Calu3 (cell line): ENCODE data around the gene MINDY4. TPM values are rescaled to one million over a fixed set of nuclear protein-coding genes. Genes with fewer than 3 reads are reported as not detected.

Source experiments
- BruUV-seq: library from RNA; stranded (reverse); fragments of 400-500 nt; replicated peaks from 2 replicates; lab custom pipeline; 2021; lab: Mats Ljungman, UMichigan
- CTCF ChIA-PET: fragments of 300-600 bp; sonication (Branson Sonifier 250); formaldehyde crosslinking; loops from one replicate; lab custom pipeline; 2022; ENCODE audit warnings: antibody characterized with exemption; lab: Charles Lee
- DNase-seq: peaks from one replicate; pipeline ENCODE4 v3.0.0; 2022
- H3K27ac Mint-ChIP-seq: one replicate; pipeline ENCODE4 v1.8.0; 2022; ENCODE audit warnings: mixed read lengths; ENCODE audit not compliant: unreplicated experiment
- H3K27me3 Mint-ChIP-seq: one replicate; pipeline ENCODE4 v1.8.0; 2022; ENCODE audit warnings: mixed read lengths; ENCODE audit not compliant: unreplicated experiment
- H3K36me3 Mint-ChIP-seq: one replicate; pipeline ENCODE4 v1.8.0; 2022; ENCODE audit warnings: mild to moderate bottlenecking, moderate library complexity, mixed read lengths; ENCODE audit not compliant: insufficient read depth, unreplicated experiment
- H3K4me1 Mint-ChIP-seq: one replicate; pipeline ENCODE4 v1.8.0; 2022; ENCODE audit warnings: mild to moderate bottlenecking, low read depth, mixed read lengths; ENCODE audit not compliant: unreplicated experiment
- H3K4me3 Mint-ChIP-seq: one replicate; pipeline ENCODE4 v1.8.0; 2022; ENCODE audit warnings: mild to moderate bottlenecking, low read depth, moderate library complexity, mixed read lengths; ENCODE audit not compliant: unreplicated experiment
- H3K9me3 Mint-ChIP-seq: one replicate; pipeline ENCODE4 v1.8.0; 2022; ENCODE audit warnings: low read depth, mixed read lengths; ENCODE audit not compliant: unreplicated experiment
- CTCF ChIP-seq: fragments of 200-600 bp; IDR thresholded peaks from one replicate; pipeline ENCODE4 v1.8.0; 2022; ENCODE audit warnings: antibody characterized with exemption; ENCODE audit not compliant: unreplicated experiment
- intact Hi-C: fragments of 100-400 bp; cut with micrococcal nuclease; formaldehyde crosslinking; loops from one replicate; pipeline ENCODE4 v1.10.0; 2022; ENCODE audit not compliant: unreplicated experiment
- total RNA-seq: library from RNA; stranded (reverse); gene quantifications from 2 replicates; pipeline ENCODE4 v1.2.3, GENCODE V29; 2022

Gene MINDY4
- total RNA-seq, 1 experiment from 2014 or later: 12.4 TPM

- no peak overlapping the region for H3K4me3 Mint-ChIP-seq
- H3K27ac Mint-ChIP-seq: no peak overlapping the region
- intact Hi-C loops: no loop called here
- no peaks in the 10 kb centered on the region for H3K27me3 Mint-ChIP-seq
- TF ChIP-seq CTCF: no peak
- H3K9me3 Mint-ChIP-seq: no peaks in the 10 kb centered on the region
- BruUV-seq: no TSS peak
- H3K4me1 Mint-ChIP-seq: peaks cover 16% of the 10 kb centered on the region
- CTCF ChIA-PET: no interaction called here
- H3K36me3 Mint-ChIP-seq: no peaks in the 10 kb centered on the region
- no peak for DNase-seq
These were observed 155.1 kb downstream of the MINDY4 start for GRCh38 chr7:30926313-30926712.

- no peaks in the 10 kb centered on the region for H3K27me3 Mint-ChIP-seq
- no peak overlapping the region for H3K4me3 Mint-ChIP-seq
- DNase-seq: no peak
- H3K27ac Mint-ChIP-seq: no peak overlapping the region
- no peaks in the 10 kb centered on the region for H3K9me3 Mint-ChIP-seq
- no TSS peak for BruUV-seq
- CTCF ChIA-PET: no interaction called here
- TF ChIP-seq CTCF: no peak
- intact Hi-C loops: no loop called here
- peaks cover 20% of the 10 kb centered on the region for H3K4me1 Mint-ChIP-seq
- no peaks in the 10 kb centered on the region for H3K36me3 Mint-ChIP-seq
These were observed 155.8 kb downstream of the MINDY4 start for GRCh38 chr7:30927040-30927439.

DNA sequence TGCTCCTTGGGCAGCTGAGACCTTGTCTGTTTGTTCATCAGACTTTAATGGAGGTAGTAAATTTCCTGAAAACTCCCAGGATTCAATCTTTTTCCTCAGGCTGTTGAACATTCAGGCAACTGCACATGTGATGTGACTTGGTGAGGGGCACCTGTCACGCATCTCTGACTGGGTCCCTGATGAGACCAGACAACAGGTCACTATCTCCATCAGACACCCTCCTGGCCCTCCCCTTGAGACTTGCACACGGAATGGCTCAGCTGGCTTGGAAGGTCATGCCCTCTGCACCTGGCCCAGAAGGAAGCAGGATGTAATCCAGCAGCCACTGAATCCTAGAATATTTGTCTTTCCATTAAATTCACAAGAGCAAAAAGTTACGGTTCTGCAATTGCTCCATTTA lies 156.3 kb downstream of the MINDY4 start:
- Mint-ChIP-seq H3K4me3 (no peak overlapping the region), H3K27me3 (no peaks in the 10 kb centered on the region), H3K27ac (no peak overlapping the region), H3K9me3 (no peaks in the 10 kb centered on the region), H3K4me1 (peaks cover 25% of the 10 kb centered on the region), H3K36me3 (no peaks in the 10 kb centered on the region)
- intact Hi-C loops: no loop called here
- TF ChIP-seq CTCF: no peak
- no TSS peak for BruUV-seq
- CTCF ChIA-PET: no interaction called here
- DNase-seq: no peak

- intact Hi-C loops: no loop called here
- H3K36me3 Mint-ChIP-seq: no peaks in the 10 kb centered on the region
- H3K4me1 Mint-ChIP-seq: peaks cover 33% of the 10 kb centered on the region
- no peak overlapping the region for H3K4me3 Mint-ChIP-seq
- CTCF ChIA-PET: interaction anchor here (2.5 kb wide), 1 partner anchor 10 kb away, joined by 13 read pairs; no protein-coding TSS in a partner anchor
- no peak for TF ChIP-seq CTCF
- BruUV-seq: no TSS peak
- H3K27me3 Mint-ChIP-seq: no peaks in the 10 kb centered on the region
- no peak overlapping the region for H3K27ac Mint-ChIP-seq
- no peak for DNase-seq
- H3K9me3 Mint-ChIP-seq: no peaks in the 10 kb centered on the region
These were observed 157.1 kb downstream of the MINDY4 start for GRCh38 chr7:30928254-30928872.
